Measurements from ENCODE around the gene CDC25C.
A peak's percentile ranks its signal among the peaks of the same experiment; 100 is the strongest.

The CDC25C gene

GRCh38 chr5:138331449-138332368, at the start of gene CDC25C:
Gene CDC25C (minus strand): TSS chr5:138331804. CDS start chr5:138331180, 624 bp downstream.
- DNase-seq = peak; percentile 100

GRCh38 chr5:138372653-138373052, 41.0 kb upstream of the CDC25C start:
- no peak for DNase-seq

DNA sequence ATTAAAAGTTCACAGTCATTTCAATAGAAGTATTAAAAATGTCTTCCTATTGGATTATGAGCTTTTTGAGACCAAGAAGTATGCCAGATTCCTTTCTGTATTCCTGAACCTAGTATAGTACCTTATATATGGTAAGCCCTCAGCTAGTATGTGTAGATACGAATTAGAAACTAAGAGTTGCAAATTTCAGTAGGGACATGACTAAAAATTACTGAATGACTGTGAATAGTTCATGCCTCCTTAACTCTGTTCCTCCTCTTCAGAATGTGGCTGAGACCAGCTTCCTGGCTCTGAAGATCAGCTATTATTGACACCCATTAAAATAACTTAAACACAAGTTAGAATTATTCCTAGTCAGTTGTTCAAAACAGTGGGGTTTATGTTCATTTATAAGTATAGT, 40.6 kb upstream of the CDC25C start:
- DNase-seq = no peak

GRCh38 chr5:138371454-138371853, 39.9 kb upstream of the CDC25C start:
- DNase-seq = no peak

GRCh38 chr5:138370537-138370936, 38.9 kb upstream of the CDC25C start:
- DNase-seq = no peak

- no peak for DNase-seq
Observed at GRCh38 chr5:138369706-138370105, 38.1 kb upstream of the CDC25C start.

- no peak for DNase-seq
Observed at GRCh38 chr5:138369261-138369660, 37.7 kb upstream of the CDC25C start.

GRCh38 chr5:138366632-138367382, 35.2 kb upstream of the CDC25C start:
- DNase-seq = no peak

- DNase-seq = no peak
Observed at GRCh38 chr5:138364576-138364975, 33.0 kb upstream of the CDC25C start.

- DNase-seq = no peak
Observed at GRCh38 chr5:138360941-138361452, 29.4 kb upstream of the CDC25C start.

DNA sequence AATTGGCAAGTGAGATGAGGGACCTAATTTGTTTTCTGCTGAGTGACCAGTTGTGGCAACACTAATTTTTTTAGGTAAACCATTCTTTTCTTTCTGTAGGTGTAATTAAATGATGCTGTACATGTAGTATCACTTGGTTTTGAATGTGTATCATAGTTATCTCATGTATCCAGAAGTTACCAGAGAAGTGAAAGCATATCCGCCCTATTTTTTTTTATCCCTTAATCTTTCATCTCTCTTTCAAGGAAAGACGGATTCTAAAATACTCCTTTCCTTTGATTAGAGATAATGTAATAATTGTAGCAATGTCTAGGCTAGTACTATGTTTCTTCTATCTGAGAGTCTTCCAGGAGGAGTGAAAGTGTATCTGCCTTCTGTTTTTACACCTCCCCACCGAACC, 28.0 kb upstream of the CDC25C start:
- DNase-seq = no peak

DNA sequence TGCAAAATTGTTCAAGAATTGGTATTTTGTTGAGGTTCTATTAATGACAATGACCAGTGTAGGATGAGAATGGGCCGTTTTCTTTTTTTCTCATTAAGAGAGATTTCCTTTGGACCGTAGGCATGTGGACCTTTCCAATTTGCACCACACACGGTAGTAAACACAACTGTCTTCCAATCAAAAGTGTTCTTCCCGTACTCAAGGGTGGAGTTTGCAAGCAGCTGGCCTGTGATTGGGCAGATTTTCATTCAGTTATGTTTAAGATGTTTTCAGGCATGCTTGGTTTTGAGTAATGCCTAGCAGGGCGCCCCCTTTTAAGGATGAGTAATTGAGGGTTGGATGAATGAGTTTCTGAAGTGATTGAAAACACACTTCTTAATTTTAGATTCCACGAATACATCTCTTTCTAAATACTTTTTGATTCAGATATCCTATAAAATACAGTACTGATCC, 23.3 kb upstream of the CDC25C start:
- no peak for DNase-seq

- no peak for DNase-seq
Observed at GRCh38 chr5:138354387-138354786, 22.8 kb upstream of the CDC25C start.

DNA sequence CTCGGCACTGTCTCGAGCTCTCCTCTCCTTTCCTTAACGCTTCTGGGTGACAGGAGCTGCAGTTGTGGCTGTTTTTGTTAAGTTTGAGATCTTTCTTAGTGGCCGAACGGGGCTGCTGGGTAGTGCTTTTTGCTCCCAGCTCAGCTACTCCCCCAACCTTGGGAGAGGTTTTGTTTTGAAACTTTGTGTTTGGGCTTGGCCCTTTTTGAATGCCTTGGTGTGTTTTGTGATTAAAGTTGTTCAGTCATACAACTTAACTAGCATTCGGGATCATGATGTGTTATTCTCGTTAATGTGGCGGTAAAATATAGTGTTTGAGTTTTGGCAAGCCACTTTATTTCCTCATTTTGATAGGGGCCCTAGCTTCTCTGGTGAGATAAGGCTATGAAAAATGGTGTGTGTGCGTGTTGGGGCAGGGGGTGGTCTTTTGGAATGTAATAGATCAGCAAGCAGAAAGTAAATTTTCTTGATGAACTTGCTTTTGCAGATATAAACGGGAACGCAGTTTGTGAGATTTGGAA, 22.0 kb upstream of the CDC25C start:
- no peak for DNase-seq

GRCh38 chr5:138352722-138353559, 21.3 kb upstream of the CDC25C start:
- DNase-seq = no peak

DNA sequence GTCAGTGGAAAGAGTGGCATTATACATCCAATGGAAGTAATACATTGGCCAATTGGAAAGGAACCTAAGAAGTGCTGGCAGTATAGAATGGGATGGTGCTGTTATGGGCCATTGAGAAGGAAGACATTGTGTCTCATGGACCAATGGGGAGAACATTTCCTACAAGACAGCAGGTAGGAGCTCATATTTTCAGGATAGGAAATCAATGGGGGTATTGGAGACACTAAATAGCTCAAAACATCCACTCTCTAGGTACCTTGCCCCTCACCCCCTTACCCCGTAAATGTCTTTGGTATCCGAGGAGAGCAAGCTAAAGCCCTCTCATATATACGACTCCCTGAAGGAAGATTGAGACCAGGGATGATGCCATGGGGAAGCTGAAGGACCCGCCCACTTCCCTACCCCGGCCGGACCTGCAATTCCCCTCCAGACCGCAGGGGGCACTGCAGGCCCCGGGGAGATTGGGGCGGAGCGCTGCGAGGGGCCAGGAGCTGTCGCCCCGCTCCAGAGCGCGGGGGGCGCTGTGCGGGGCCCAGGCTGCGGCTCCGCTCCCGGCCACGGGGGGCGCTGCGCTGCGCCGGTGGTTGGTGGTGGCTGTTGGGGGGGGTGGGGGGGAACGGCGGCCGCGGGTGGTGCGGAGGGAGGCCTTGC, 20.6 kb upstream of the CDC25C start, which contains the start of gene KDM3B:
TSS of gene KDM3B (plus strand) at position 615 of the 651 bp plus-strand sequence. CDS start 111 bp downstream, outside the sequence.
- peak; percentile 72 for DNase-seq

DNA sequence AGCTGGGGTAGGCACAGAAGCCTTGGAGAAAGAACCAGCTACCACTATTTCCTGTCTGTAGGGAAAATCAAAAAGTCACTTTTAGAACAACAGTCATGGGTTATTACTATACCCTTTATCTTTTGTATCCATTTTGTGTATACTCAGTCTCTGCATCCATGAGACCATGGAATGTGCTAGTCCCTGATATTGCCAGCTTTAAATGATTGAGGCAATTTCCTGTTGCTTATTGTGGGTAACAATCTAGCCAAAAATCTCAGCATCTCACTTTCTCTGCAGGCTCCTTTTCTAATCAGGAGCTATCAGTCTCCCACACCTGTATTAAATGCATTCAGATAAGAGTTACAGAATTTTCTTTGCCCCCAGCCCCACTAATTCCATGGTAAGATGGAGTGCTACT, 19.9 kb upstream of the CDC25C start:
- no peak for DNase-seq

- DNase-seq = no peak
Observed at GRCh38 chr5:138351056-138351455, 19.5 kb upstream of the CDC25C start.

- DNase-seq = no peak
Observed at GRCh38 chr5:138350563-138350890, 18.9 kb upstream of the CDC25C start.

DNA sequence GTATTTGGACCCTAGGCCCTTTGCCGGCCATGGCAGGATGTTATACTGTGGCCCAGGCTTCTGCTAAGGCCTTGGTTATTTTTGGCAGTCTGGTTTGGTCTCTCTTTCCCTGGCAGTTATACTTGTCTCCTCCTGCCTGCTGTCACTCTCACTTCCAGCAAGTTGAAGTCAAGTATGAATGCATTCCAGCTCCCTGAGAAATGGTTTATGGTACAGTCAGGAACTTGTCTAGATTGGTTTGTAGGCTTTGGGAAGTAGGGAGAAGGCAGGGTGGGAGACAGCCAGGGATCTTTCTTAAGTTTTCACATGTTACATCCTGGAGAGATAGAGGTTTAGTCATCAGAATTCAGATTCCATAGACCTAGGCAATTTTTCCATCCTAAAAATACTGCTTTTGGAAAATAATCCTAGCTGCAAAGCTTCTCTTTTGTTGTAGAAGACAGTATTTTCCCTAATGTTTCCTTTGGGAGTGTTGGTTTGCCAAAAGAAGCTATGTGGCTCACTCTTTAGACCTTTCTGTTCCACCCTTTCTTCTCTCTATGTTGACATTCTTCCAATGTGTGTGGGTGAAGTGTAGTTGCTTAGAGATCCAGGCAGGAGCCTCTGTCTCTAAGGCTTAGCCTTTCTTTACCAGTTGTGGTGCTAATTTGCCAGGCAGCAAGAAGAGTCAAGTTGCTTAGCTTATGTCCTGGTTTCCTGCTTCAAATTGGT, 18.4 kb upstream of the CDC25C start:
- DNase-seq = no peak

GRCh38 chr5:138346889-138347288, 15.3 kb upstream of the CDC25C start:
- DNase-seq = no peak
